Measurements from ENCODE around the gene PPP3CA.

GRCh38 chr4:101145021-101145420 lies 202.3 kb downstream of the PPP3CA start:
- TF ChIP-seq EZH2 (IDR thresholded peaks at IDR 0.05; ENCODE audit: low read length, missing control alignments), result no peak
- TF ChIP-seq CTCF (conservative IDR thresholded peaks at IDR 0.05 in 1 of 2, IDR thresholded peaks at IDR 0.05 in 1 of 2; ENCODE audit: low read depth in 1 of 2, low read length in 2 of 2), result no peak
